HEK293 (cell line): Measurements from ENCODE around the gene PIM3.
A peak's percentile ranks its signal among the peaks of the same experiment; 100 is the strongest.

ENCODE experiments used
- CTCF ChIA-PET: fragments of 350-600 bp; formaldehyde crosslinking; extraction: SDS; loops from one replicate; lab custom pipeline; 2021; ENCODE audit warnings: antibody characterized with exemption; lab: Yijun Ruan, JAX
- POLR2A ChIA-PET: fragments of 300-600 bp; formaldehyde crosslinking; extraction: SDS; loops from one replicate; lab custom pipeline; 2020; ENCODE audit warnings: antibody characterized with exemption, inconsistent platforms; lab: Yijun Ruan, JAX
- H3K27ac ChIP-seq: fragments of 200-500 bp; sonication (Bioruptor generic); 2 replicates; pipeline ENCODE4 v1.5.1; 2014; ENCODE audit warnings: low read depth, low read length, control low read depth, inconsistent platforms; ENCODE audit errors: extremely low read depth
- H3K36me3 ChIP-seq, 2 experiments: fragments of 200-500 bp in 1 of 2; sonication (Bioruptor generic) in 1 of 2; 1 replicate in 1 of 2; 2 replicates in 1 of 2; pipeline ENCODE4 v1.5.1; 2014 to 2017; ENCODE audit warnings: inconsistent platforms in 2 of 2, low read length in 2 of 2; ENCODE audit not compliant: control insufficient read depth in 2 of 2, insufficient read depth in 1 of 2
- H3K4me1 ChIP-seq: fragments of 200-500 bp; sonication (Bioruptor generic); 2 replicates; pipeline ENCODE4 v1.5.1; 2014; ENCODE audit warnings: mild to moderate bottlenecking, low read length, inconsistent platforms; ENCODE audit not compliant: control insufficient read depth, insufficient read depth
- H3K4me3 ChIP-seq: 2 replicates; pipeline ENCODE4 v1.5.1; 2011; ENCODE audit warnings: low read depth, mild to moderate bottlenecking, control low read depth, low read length, moderate library complexity
- H3K9me3 ChIP-seq: fragments of 200-500 bp; sonication (Bioruptor generic); 2 replicates; pipeline ENCODE4 v1.5.1; 2014; ENCODE audit warnings: low read depth, low read length, inconsistent platforms; ENCODE audit not compliant: control insufficient read depth, insufficient read depth
- PRDM2 ChIP-seq: fragments of 450-650 bp; formaldehyde crosslinking; IDR thresholded peaks from 2 replicates; pipeline ENCODE4 v1.5.1; 2016; ENCODE audit warnings: missing biosample characterization, missing genetic modification characterization, borderline replicate concordance
- PRDM4 ChIP-seq: fragments of 450-650 bp; formaldehyde crosslinking; IDR thresholded peaks from 2 replicates; pipeline ENCODE4 v1.5.1; 2017; ENCODE audit warnings: missing biosample characterization, missing genetic modification characterization
- SCRT1 ChIP-seq: fragments of 450-650 bp; formaldehyde crosslinking; IDR thresholded peaks from 2 replicates; pipeline ENCODE4 v1.5.1; 2016; ENCODE audit warnings: missing biosample characterization, missing genetic modification characterization, borderline replicate concordance
- ZNF114 ChIP-seq: fragments of 450-650 bp; formaldehyde crosslinking; IDR thresholded peaks from 2 replicates; pipeline ENCODE4 v1.5.0; 2017; ENCODE audit warnings: missing biosample characterization, missing genetic modification characterization
- ZNF157 ChIP-seq: fragments of 450-650 bp; formaldehyde crosslinking; IDR thresholded peaks from 2 replicates; pipeline ENCODE4 v1.5.1; 2016; ENCODE audit warnings: missing biosample characterization, missing genetic modification characterization
- ZNF174 ChIP-seq: fragments of 450-650 bp; formaldehyde crosslinking; IDR thresholded peaks from 2 replicates; pipeline ENCODE4 v1.5.0; 2017; ENCODE audit warnings: missing biosample characterization, mild to moderate bottlenecking, missing genetic modification characterization
- ZNF175 ChIP-seq: fragments of 450-650 bp; formaldehyde crosslinking; IDR thresholded peaks from 2 replicates; pipeline ENCODE4 v1.5.1; 2016; ENCODE audit warnings: missing biosample characterization, missing genetic modification characterization
- ZNF248 ChIP-seq: fragments of 450-650 bp; formaldehyde crosslinking; IDR thresholded peaks from 2 replicates; pipeline ENCODE4 v1.5.1; 2017; ENCODE audit warnings: missing biosample characterization, missing genetic modification characterization
- ZNF558 ChIP-seq: fragments of 450-650 bp; formaldehyde crosslinking; IDR thresholded peaks from 2 replicates; pipeline ENCODE4 v1.5.1; 2016; ENCODE audit warnings: missing biosample characterization, missing genetic modification characterization
- ZNF670 ChIP-seq: fragments of 450-650 bp; formaldehyde crosslinking; IDR thresholded peaks from 2 replicates; pipeline ENCODE4 v1.5.1; 2016; ENCODE audit warnings: missing biosample characterization, missing genetic modification characterization, low read depth
- ZNF677 ChIP-seq: fragments of 450-650 bp; IDR thresholded peaks from 2 replicates; pipeline ENCODE4 v1.5.0; 2018; ENCODE audit warnings: missing biosample characterization, mild to moderate bottlenecking, missing genetic modification characterization, moderate library complexity
- ZNF707 ChIP-seq: fragments of 450-650 bp; formaldehyde crosslinking; IDR thresholded peaks from 2 replicates; pipeline ENCODE4 v1.5.1; 2016; ENCODE audit warnings: missing biosample characterization, missing genetic modification characterization
- ZNF792 ChIP-seq: fragments of 450-650 bp; formaldehyde crosslinking; IDR thresholded peaks from 2 replicates; pipeline ENCODE4 v1.5.1; 2016; ENCODE audit warnings: missing biosample characterization, missing genetic modification characterization
- ZXDB ChIP-seq: fragments of 450-650 bp; formaldehyde crosslinking; IDR thresholded peaks from 2 replicates; pipeline ENCODE4 v1.5.1; 2016; ENCODE audit warnings: missing biosample characterization, missing genetic modification characterization
- TF ChIP-seq, protein P1 (sequence below): fragments of 450-650 bp; formaldehyde crosslinking; IDR thresholded peaks from 2 replicates; pipeline ENCODE4 v1.5.1; 2016; ENCODE audit warnings: missing biosample characterization, missing genetic modification characterization, borderline replicate concordance

PIM3 gene

DNA sequence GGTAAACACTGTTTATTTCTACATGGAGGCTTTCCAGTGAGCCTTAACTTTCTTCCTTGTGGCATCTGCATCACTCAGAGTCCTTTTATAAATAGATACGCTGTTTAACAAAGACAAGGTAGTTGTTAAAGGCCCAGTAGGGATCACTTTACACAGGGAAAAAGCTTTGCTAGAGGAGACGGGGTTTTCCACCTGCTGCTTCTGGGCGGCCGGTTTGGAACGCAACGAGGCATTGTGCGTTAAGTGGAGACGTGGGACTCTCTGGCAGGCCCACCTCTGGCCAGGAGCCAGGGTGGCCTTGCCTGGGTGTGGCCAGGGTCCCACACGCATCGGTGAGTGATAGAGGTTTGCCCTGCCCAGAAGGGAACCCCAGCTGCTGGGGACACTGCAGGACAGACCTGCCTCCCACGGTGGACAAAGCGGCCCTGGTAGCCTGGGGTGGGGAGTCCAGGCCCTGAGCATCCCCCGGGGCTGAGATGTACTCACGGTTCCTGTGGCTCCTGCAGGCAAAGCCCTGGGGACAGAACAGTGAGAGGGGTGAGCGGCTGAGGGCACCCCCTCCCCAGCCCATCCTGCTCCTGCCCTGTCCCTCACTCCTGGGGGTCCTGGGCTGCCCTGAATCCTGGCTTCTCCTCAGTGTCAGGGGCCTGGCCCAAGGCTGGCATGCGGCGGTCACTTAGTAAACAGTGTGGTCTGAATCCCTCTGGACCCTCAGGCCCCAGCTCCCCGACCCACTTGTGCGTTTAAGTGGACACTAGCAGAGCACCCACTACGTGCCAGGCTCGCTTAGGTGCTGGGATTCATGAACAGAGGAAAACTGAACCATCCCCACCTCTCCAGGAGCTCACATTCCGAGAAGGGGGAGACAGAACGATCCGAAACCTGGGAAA is 47.8 kb downstream of the PIM3 start (continued):
- TF ChIP-seq PRDM4 (tag by site-specific recombination) (no peak), ZNF677 (tag by site-specific recombination) (no peak), ZXDB (0 out of 2 replicates have a peak, but pooled peaks have one; percentile 16), ZNF558 (tag by site-specific recombination) (no peak), ZNF175 (tag by site-specific recombination) (no peak), ZNF792 (tag by site-specific recombination) (no peak), SCRT1 (peak; percentile 91), PRDM2 (tag by site-specific recombination) (no peak)
- TF ChIP-seq, protein P1, sequence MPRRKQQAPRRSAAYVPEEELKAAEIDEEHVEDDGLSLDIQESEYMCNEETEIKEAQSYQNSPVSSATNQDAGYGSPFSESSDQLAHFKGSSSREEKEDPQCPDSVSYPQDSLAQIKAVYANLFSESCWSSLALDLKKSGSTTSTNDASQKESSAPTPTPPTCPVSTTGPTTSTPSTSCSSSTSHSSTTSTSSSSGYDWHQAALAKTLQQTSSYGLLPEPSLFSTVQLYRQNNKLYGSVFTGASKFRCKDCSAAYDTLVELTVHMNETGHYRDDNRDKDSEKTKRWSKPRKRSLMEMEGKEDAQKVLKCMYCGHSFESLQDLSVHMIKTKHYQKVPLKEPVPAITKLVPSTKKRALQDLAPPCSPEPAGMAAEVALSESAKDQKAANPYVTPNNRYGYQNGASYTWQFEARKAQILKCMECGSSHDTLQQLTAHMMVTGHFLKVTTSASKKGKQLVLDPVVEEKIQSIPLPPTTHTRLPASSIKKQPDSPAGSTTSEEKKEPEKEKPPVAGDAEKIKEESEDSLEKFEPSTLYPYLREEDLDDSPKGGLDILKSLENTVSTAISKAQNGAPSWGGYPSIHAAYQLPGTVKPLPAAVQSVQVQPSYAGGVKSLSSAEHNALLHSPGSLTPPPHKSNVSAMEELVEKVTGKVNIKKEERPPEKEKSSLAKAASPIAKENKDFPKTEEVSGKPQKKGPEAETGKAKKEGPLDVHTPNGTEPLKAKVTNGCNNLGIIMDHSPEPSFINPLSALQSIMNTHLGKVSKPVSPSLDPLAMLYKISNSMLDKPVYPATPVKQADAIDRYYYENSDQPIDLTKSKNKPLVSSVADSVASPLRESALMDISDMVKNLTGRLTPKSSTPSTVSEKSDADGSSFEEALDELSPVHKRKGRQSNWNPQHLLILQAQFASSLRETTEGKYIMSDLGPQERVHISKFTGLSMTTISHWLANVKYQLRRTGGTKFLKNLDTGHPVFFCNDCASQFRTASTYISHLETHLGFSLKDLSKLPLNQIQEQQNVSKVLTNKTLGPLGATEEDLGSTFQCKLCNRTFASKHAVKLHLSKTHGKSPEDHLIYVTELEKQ (tag by site-specific recombination) = no peak

DNA sequence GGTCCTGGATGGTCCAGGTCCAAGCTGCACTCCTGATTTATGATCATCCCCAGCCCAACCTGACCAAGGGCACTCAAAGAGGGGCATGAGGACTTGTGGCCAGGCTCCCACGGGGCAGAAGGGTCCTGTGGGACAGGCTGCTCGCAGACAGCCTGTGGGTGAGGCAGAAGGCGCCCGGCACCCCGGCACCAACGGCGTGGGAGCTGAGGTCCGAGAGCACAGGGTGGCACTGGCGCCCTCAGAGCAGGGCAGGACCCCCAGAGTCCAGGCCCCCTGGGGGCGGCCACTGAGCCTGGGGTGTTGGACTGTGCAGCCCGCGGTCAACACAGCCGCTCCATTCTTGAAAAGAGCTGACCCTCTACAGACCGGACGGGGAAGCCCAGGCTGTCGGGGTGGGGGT is 48.7 kb downstream of the PIM3 start:
- ChIA-PET POLR2A (no interaction called here), CTCF (interaction anchor here (0.6 to 0.7 kb wide), 3 partner anchors 76 to 285 kb away, joined by 4 to 5 read pairs (median 4); no protein-coding TSS in a partner anchor)
- H3K9me3 ChIP-seq = no peaks in the 10 kb centered on the region
- H3K27ac ChIP-seq = no peak overlapping the region
- H3K4me3 ChIP-seq = no peak overlapping the region
- H3K36me3 ChIP-seq = no peaks in the 10 kb centered on the region
- peaks cover 4% of the 10 kb centered on the region for H3K4me1 ChIP-seq
- TF ChIP-seq ZNF157 (tag by site-specific recombination) (no peak), ZNF248 (no peak), ZNF707 (tag by site-specific recombination) (no peak), ZNF670 (tag by site-specific recombination) (no peak), ZNF174 (tag by site-specific recombination) (no peak), ZNF114 (no peak)
